HG03520 (cell line): ENCODE measurements around the gene FAM199X.

Experiments used
- ATAC-seq: cut with Tn5 transposase; IDR thresholded peaks from one replicate; pipeline ENCODE4 v1.9.1; 2021; ENCODE audit warnings: mild to moderate bottlenecking, moderate library complexity; ENCODE audit not compliant: unreplicated experiment

The FAM199X gene

DNA sequence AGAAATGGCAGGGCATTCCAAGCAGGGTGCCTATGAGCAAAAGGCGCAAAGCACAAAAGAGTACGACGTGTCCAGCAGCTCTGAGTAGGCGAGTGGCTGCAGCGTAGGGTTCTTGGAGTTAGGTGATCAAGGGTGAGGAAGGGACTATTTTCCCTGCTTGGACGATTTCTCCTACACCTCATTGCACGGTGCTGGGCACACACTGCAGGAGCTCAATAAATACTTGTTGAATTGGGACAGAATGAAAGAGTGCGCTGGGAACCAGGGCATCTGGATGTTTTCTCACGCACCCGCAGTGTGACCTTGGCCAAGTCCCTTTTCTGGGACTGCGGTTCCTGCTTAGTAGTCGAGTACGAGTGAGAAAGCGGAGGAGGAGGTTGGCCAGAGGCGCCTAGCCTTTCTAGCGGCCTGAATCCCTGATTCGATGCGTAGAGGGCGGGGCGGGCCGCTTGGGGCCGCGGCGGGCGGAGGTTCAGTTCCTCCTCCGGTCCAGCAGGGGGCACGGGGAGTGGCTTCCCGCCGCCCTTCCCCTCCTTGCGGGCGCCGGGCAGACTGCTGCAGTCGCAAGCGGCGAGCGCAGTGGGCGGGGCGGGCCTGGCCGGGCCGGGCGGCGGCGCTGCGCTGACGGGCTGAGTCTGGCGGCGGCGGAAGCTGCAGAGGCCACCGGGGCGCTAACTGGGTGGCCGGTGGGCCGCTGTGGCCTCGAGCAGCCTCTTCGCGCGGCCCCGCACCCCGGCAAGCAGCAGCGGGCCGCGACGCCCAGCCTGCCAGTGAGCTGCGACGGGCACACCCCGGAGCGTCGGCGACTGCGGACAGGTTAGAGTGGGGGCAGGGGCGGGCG, at the start of gene FAM199X:
Gene FAM199X, plus strand, starts transcription at position 560 of the 841 bp plus-strand sequence. CDS start 333 bp downstream, outside the sequence.
- ATAC-seq = peak; percentile 96

- ATAC-seq = no peak
Observed at GRCh38 chrX:104117759-104118158, 48.5 kb upstream of the FAM199X start.

- no peak for ATAC-seq
Observed at GRCh38 chrX:104118765-104119164, 47.5 kb upstream of the FAM199X start.

- ATAC-seq = no peak
Observed at GRCh38 chrX:104122829-104123228, 43.4 kb upstream of the FAM199X start.

DNA sequence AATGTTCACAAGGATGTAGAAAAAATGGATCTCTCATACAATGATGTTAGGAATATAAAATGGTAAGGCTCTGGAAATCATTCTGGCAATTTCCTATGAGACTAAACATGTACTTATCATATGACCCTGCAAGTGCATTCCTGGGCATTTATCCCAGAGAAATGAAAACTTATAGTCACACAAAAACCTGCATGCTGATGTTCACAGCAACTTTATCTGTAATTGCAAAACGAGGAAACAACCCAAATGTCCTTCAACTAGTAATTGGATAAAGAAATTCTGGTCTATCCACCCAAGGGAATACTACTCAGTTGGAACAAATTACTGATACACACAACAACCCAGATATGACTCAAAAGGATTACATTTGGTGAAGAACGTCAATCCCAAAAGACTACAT, 39.4 kb upstream of the FAM199X start:
- ATAC-seq = no peak

DNA sequence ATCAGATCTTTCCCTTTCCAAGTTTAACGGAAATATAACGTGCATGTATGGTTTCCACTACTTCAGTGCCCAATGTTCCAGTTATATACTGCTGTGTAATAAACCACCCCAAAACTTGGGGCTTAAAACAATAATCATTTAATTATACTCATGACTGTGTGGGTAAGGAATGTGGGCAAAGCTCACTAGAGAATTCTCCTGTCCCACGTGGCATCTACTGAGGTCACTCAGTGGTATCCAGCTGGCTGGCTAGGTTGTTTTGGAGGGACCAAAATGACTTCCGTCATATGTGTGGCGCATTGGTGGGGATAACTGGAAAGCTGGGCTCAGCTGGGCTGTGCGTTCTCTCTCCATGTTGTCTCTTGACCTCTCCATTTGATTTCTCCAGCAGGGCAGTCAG, 35.4 kb upstream of the FAM199X start:
- no peak for ATAC-seq

DNA sequence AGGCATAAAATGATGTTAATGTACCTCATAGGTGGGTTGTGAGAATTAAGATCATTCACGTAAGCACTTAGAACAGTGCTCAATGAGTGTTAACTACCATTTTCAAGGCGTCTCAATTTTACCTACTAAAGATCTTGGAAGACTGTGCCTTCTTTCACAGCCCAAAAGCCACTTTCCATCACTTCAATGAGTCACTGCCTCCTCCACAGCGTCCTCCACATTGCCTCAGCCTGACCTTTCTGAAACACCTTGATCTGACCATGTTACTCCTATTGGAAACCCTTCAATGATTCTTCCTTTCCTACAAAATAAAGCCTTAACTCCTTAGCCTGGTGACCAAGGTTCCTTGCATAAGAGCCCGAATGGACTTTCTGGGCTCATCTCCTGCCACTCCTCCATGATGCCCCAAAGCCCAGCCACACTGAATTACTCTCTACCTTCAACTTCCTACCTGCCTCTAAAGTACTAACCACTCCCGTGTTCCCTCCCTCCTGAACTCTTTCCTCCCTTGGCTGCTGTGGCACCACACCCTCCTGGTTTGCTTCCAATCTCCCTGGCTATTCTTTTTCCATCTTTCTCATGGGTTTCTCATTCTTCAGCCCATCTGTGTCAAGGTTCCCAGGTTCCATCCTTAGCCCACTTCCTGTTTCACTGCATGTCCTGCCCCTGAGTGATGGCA, 31.5 kb upstream of the FAM199X start:
- no peak for ATAC-seq

DNA sequence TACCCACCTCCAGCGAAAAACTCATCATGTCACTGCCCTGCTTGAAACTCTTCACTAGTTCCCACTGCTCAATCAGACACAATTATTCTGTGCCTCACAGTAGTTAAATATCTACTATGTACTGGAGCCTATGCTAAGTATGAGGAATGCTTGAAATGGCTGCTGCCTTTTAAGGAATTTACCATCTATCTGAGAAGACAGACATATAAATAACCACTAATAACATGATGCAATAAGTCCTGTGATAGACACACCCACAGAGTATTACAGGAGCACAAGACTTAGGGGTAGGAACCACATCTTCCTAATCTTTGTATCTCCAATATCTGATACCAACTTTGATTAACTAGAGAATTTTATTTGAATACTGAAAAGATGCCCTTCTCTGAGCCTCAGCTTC, 30.6 kb upstream of the FAM199X start:
- ATAC-seq = no peak

DNA sequence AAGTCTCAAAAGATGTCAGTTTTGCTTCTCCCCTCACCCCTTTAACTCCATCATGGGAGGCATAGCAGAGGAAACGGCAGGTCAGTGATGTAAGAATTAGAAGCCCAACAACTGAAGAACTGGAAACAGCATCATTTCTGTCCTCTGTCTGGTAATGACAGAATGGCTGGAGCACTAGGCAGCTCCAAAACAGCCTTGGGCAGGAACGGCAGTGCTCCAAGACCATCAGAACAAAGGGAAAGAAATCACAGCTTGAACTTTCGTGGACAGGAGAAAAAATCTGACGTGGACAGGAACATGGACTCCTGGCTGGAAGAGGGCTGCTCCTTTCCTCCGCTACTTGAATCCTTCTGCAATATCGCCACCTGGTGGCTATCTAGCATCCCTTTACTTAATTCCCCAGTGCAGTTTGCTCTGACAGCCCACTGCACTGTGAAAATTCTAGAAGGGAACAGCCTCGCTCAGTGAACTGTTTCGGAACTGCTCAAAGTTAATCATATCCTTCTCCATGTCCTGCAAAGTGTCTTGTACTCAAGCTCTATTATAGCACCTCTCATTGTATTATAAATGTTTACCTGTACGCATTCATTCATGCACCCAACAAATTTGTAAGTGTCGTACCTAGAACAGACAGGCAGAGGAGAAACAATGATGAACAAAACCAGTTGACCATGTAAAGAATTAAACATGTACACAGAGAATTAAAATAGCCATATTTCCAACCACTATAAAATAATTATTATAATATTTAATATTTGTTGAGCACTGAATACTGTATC, 29.8 kb upstream of the FAM199X start:
- ATAC-seq = peak; percentile 96

GRCh38 chrX:104137496-104137895, 28.8 kb upstream of the FAM199X start:
- no peak for ATAC-seq

DNA sequence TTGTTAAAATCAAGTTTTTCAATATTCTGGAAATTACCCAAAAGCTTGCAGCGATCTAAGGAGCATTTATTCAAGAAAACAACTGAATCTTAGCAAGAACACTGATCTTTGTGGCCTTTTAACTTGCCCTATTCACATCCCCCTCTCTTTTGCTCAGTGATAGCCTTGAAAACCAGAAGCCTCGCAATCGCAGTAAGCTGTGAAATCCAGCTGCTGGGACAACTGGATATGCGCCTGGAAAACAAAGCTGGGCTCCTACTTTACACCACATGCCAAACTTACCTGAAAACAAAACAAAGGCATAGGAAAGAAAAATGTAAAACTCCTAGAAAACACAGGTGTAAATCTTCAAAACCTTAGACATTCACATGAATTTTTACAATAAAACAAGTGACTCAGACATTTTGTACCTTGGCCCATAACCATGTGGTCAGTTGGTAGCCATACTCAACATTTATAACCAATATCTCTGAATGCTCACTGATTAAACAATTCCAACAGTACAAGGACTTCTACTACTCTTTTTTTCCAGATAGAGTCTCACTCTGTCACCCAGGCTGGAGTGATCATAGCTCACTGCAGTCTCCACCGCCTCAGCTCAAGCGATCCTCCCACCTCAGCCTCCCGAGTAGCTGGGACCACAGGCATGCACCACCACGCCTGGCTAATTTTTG, 25.0 kb upstream of the FAM199X start:
- no peak for ATAC-seq

- no peak for ATAC-seq
Observed at GRCh38 chrX:104151037-104151436, 15.2 kb upstream of the FAM199X start.

DNA sequence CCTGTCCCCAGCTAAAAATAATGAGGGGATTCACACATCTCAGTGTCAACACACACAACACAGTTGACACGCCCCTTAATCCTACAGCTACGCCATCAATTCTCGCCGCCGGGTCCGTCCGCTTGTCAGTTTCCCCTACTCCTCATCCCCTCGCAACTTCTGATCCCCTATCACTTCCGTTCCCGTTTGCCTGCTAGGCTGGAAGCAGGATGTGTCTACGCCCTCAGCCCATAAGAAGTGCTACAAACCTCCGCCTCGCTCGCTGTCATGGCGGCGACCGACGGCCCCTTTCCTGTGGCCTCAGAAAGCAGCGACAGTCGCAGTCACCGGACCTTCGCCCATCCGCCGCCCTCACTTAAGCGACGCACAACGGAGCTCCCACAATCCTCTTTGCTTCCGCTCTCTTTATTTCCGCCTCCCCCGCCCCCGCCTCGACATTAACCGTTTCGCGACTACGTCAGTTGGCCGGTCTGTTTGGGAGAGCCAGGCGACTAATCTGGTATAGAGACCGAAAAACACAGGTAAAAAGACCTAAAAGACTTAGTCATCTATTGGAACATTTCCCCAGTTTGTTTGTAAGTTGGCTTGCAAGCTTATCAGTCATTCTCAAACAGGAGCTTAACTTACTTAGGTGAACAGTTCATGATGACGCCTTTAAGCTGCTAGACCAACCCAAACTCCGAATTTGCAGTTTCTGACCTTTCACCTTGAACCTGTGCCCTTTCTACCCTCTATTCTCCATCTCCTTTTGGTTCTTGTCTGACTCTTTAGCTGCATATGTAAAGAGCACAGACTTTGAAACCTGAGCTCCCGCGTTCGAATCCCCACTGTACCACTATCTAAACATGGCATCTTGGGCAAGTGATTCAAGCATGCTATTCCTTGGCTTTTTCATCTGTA, 9.4 kb upstream of the FAM199X start, which contains the start of gene SLC25A53:
Gene SLC25A53, minus strand, starts transcription at position 380 of the 900 bp plus-strand sequence. CDS start 51,752 bp downstream, outside the sequence.
- peak; percentile 91 for ATAC-seq

- no peak for ATAC-seq
Observed at GRCh38 chrX:104166735-104167436, 633 bp downstream of the FAM199X start.

GRCh38 chrX:104168127-104168526, 1.9 kb downstream of the FAM199X start:
- no peak for ATAC-seq

DNA sequence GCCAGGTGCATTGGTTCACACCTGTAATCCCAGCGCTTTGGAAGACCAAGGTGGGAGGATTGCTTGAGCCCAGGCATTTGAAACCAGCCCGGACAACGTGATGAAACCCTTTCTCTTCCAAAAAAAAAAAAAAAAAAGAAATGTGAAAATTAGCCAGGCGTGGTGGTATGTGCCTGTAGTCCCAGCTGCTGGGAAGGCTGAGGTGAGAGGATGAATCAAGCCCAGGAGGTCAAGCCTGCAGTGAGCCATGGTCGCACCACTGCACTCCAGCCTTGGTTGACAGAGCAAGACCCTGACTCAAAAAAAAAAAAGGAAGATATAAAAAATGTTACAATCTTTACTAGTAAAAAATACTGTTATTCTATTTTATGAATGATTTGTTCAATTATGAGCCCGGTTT, 5.9 kb downstream of the FAM199X start:
- no peak for ATAC-seq

DNA sequence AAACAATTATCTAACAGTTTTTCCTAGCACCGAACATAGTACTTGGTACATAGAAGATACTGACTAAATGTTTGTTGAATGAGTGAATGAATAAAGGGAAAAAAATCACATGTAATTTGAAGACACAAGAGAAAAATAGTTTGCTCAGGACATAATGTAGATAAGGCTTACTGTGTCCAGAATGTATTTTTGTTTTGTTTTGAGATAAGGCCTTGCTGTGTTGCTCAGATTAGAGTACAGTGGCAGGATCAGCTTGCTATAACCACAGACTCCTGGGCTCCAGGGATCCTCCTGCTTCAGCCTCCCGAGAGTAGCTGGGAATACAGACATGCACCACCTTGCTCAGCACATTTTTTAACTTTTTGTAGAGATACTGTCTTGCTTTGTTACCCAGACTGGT, 6.5 kb downstream of the FAM199X start:
- no peak for ATAC-seq

- no peak for ATAC-seq
Observed at GRCh38 chrX:104173841-104174240, 7.6 kb downstream of the FAM199X start.

DNA sequence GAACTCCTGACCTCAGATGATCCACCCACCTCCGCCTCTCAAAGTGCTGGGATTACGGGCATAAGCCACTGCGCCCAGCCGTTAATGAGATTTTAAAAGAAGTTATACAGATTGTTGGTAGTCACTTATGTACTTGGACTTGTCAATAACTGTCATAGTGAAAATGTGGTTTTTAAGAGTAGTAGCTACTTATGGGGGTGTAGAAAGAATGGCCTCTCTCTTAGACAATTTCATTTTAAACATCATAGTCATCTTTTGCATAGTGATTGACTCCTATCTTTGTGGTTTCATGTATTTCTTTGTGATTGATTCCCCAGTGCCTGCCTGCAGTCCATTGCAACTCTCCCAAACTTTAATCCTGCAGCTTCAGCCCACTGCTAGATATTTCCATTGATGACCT, 17.4 kb downstream of the FAM199X start:
- ATAC-seq = no peak
